C4-2B (cell line): ENCODE results near the gene CCDC78.
A peak's percentile ranks its signal among the peaks of the same experiment; 100 is the strongest.

Experiments used
- CTCF ChIP-seq: fragments of 450-650 bp; conservative IDR thresholded peaks from 2 replicates; pipeline ENCODE4 v1.5.1; 2017; ENCODE audit warnings: mild to moderate bottlenecking
- ZFX ChIP-seq: fragments of 450-650 bp; IDR thresholded peaks from 2 replicates; pipeline ENCODE4 v1.6.1; 2017

DNA sequence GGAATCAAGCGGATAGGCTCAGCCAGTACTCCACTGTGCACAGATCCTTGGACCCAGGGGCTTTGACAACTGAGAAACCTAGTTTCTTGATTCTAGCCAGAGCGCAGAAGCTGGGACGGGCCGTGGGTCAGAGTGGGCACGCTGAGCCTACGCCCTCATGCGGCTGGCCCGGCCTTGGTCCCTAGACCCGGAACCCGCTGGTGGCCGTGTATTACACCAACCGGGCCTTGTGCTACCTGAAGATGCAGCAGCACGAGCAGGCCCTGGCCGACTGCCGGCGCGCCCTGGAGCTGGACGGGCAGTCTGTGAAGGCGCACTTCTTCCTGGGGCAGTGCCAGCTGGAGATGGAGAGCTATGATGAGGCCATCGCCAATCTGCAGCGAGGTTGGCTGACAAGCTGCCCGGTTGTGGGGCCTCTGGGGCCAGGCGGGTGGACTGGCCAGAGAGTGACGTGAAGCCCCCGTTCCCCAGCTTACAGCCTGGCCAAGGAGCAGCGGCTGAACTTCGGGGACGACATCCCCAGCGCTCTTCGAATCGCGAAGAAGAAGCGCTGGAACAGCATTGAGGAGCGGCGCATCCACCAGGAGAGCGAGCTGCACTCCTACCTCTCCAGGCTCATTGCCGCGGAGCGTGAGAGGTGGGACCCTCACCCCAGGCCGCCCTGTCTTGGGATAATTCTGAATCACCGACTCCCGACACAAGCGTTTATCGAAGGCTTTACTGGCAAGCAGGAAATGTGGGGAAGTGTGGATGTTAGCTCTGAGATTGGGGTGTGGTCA, 45.1 kb downstream of the CCDC78 start:
- TF ChIP-seq CTCF, result no peak; the same call in 1 of the 2 replicates
- TF ChIP-seq ZFX, result 0 out of 2 replicates have a peak, but pooled peaks have one; percentile 26
